Fibroblast of mammary gland (primary cell): ENCODE results near the gene MEAF6.

Experiments
- DNase-seq: peaks from one replicate; pipeline ENCODE4 v3.0.0-alpha.2; 2010; ENCODE audit warnings: low read depth
- H3K4me3 ChIP-seq: 2 replicates; pipeline ENCODE4 v1.5.1; 2011; ENCODE audit warnings: low read depth, mild to moderate bottlenecking, low read length, moderate library complexity; ENCODE audit not compliant: control insufficient read depth
- CTCF ChIP-seq: conservative IDR thresholded peaks from 2 replicates; pipeline ENCODE4 v1.5.1; 2011; ENCODE audit warnings: low read depth, low read length, inconsistent platforms; ENCODE audit not compliant: control insufficient read depth, insufficient read depth

Gene MEAF6

GRCh38 chr1:37478451-37478881 is 36.1 kb downstream of the MEAF6 start:
- H3K4me3 ChIP-seq = peak overlapping the region; percentile 44

GRCh38 chr1:37477946-37478345 is 36.6 kb downstream of the MEAF6 start:
- DNase-seq = no peak
- no peak for TF ChIP-seq CTCF
- peak overlapping the region; percentile 66 for H3K4me3 ChIP-seq

More at GRCh38 chr1:37478451-37478881, 36.1 kb downstream of the MEAF6 start:
- TF ChIP-seq CTCF = no peak
- peak; percentile 87 for DNase-seq

GRCh38 chr1:37477198-37477931 is 37.2 kb downstream of the MEAF6 start:
- TF ChIP-seq CTCF = no peak
- peak; percentile 38 for DNase-seq
- H3K4me3 ChIP-seq = peak overlapping the region; percentile 66

GRCh38 chr1:37476460-37477197 is 37.9 kb downstream of the MEAF6 start:
- TF ChIP-seq CTCF = no peak
- DNase-seq = peak; percentile 96
- H3K4me3 ChIP-seq = peak overlapping the region; percentile 66

- no peak for DNase-seq
- peak overlapping the region; percentile 66 for H3K4me3 ChIP-seq
- TF ChIP-seq CTCF = no peak
These were observed 38.5 kb downstream of the MEAF6 start for GRCh38 chr1:37476087-37476452.

GRCh38 chr1:37475380-37476086 is 39.0 kb downstream of the MEAF6 start:
- no peak for DNase-seq
- TF ChIP-seq CTCF = no peak
- peak overlapping the region; percentile 66 for H3K4me3 ChIP-seq
